Keratinocyte (primary cell): ENCODE measurements around the gene GNG4.

Experiments
- CTCF ChIP-seq, 3 experiments: IDR thresholded peaks in 1 of 3; conservative IDR thresholded peaks in 1 of 3; optimal IDR thresholded peaks in 1 of 3; 2 replicates in 2 of 3; 3 replicates in 1 of 3; pipeline versions ENCODE3 to v1.5.1; 2011; ENCODE audit warnings: low read length in 3 of 3, mild to moderate bottlenecking in 3 of 3, moderate library complexity in 2 of 3, control low read depth in 1 of 3, inconsistent platforms in 1 of 3; ENCODE audit not compliant: insufficient read depth in 2 of 3; ENCODE audit errors: extremely low read depth in 1 of 3
- EZH2 ChIP-seq: IDR thresholded peaks from one replicate; pipeline ENCODE4 v1.6.1; 2012; ENCODE audit warnings: inconsistent platforms, mild to moderate bottlenecking, low read length, moderate library complexity

GRCh38 chr1:235567812-235568503, 81.6 kb downstream of the GNG4 start:
- no peak for TF ChIP-seq CTCF (optimal IDR thresholded peaks at IDR 0.05 in 1 of 3, IDR thresholded peaks at IDR 0.05 in 1 of 3, conservative IDR thresholded peaks at IDR 0.05 in 1 of 3; ENCODE audit: extremely low read depth in 1 of 3, insufficient read depth in 2 of 3, low read length in 3 of 3)
- TF ChIP-seq EZH2: no peak
